Naive thymus-derived CD4-positive, alpha-beta T cell (primary cell): Measurements from ENCODE around the gene C2CD4C. TPM values are rescaled to one million over a fixed set of nuclear protein-coding genes. Genes with fewer than 3 reads are reported as not detected.
"Not testable (repeated sequence)": the region's sequence is repeated elsewhere in the genome, so short reads cannot be mapped to it uniquely, and the experiment has no call there.

Source experiments
- ATAC-seq: fragments of 150-1000 bp; cut with Tn5 transposase; 2 replicates; pipeline ENCODE4 v1.10.0; 2021; ENCODE audit warnings: mild to moderate bottlenecking, moderate library complexity
- CTCF ChIA-PET: fragments of 350-600 bp; sonication (Branson Sonifier 250); formaldehyde crosslinking; loops from one replicate; lab custom pipeline; 2021; ENCODE audit warnings: antibody characterized with exemption; lab: Charles Lee
- POLR2A ChIA-PET: fragments of 350-600 bp; sonication (Branson Sonifier 250); formaldehyde crosslinking; loops from one replicate; lab custom pipeline; 2021; ENCODE audit warnings: antibody characterized with exemption, inconsistent platforms; lab: Charles Lee
- DNase-seq, 9 donors: peaks; one replicate each; pipeline versions ENCODE4 v3.0.0 to v3.0.0-alpha.2; 2020 to 2022; ENCODE audit warnings: mixed read lengths in 1 of 9
- H3K27ac ChIP-seq: one replicate; pipeline ENCODE4 v1.7.0; 2013; ENCODE audit warnings: mild to moderate bottlenecking, low read depth, low read length, moderate library complexity
- H3K27me3 ChIP-seq, 2 donors: one replicate each; pipeline ENCODE4 v1.7.0; 2013; ENCODE audit warnings: low read length in 2 of 2, mild to moderate bottlenecking in 2 of 2, moderate library complexity in 2 of 2; ENCODE audit not compliant: control insufficient read depth in 2 of 2, insufficient read depth in 2 of 2
- H3K36me3 ChIP-seq, 3 experiments: 1 replicate in 2 of 3; 2 replicates in 1 of 3; pipeline ENCODE4 v1.7.0; 2013; ENCODE audit warnings: low read length in 3 of 3, mild to moderate bottlenecking in 3 of 3, moderate library complexity in 1 of 3; ENCODE audit not compliant: insufficient read depth in 3 of 3, control insufficient read depth in 2 of 3
- H3K4me1 ChIP-seq, 2 donors: one replicate each; pipeline ENCODE4 v1.7.0; 2013; ENCODE audit warnings: low read length in 2 of 2, mild to moderate bottlenecking in 2 of 2, moderate library complexity in 1 of 2; ENCODE audit not compliant: control insufficient read depth in 2 of 2, insufficient read depth in 2 of 2
- H3K4me3 ChIP-seq: 2 replicates; pipeline ENCODE4 v1.7.0; 2013; ENCODE audit warnings: mild to moderate bottlenecking, low read length
- H3K9me3 ChIP-seq, 3 experiments: 1 replicate in 2 of 3; 2 replicates in 1 of 3; pipeline ENCODE4 v1.7.0; 2013; ENCODE audit warnings: low read length in 3 of 3; ENCODE audit not compliant: control insufficient read depth in 2 of 3
- H3K27ac Mint-ChIP-seq, 9 donors: one replicate each; pipeline ENCODE4 v1.8.0; 2020 to 2022; ENCODE audit warnings: mixed read lengths in 9 of 9, mild to moderate bottlenecking in 8 of 9, moderate library complexity in 5 of 9, inconsistent platforms in 2 of 9
- H3K27me3 Mint-ChIP-seq, 5 donors: one replicate each; pipeline ENCODE4 v1.8.0; 2021 to 2022; ENCODE audit warnings: mixed read lengths in 5 of 5, mild to moderate bottlenecking in 1 of 5
- H3K36me3 Mint-ChIP-seq, 5 donors: one replicate each; pipeline ENCODE4 v1.8.0; 2020 to 2022; ENCODE audit warnings: mixed read lengths in 5 of 5, mild to moderate bottlenecking in 3 of 5, inconsistent platforms in 1 of 5
- H3K4me1 Mint-ChIP-seq, 7 donors: one replicate each; pipeline ENCODE4 v1.8.0; 2020 to 2022; ENCODE audit warnings: mixed read lengths in 7 of 7, mild to moderate bottlenecking in 3 of 7, inconsistent platforms in 1 of 7
- H3K4me3 Mint-ChIP-seq, 10 donors: one replicate each; pipeline ENCODE4 v1.8.0; 2020 to 2022; ENCODE audit warnings: mild to moderate bottlenecking in 10 of 10, mixed read lengths in 10 of 10, moderate library complexity in 6 of 10, inconsistent platforms in 2 of 10
- H3K9me3 Mint-ChIP-seq, 11 donors: one replicate each; pipeline ENCODE4 v1.8.0; 2020 to 2022; ENCODE audit warnings: mixed read lengths in 11 of 11, mild to moderate bottlenecking in 4 of 11, inconsistent platforms in 1 of 11, moderate library complexity in 1 of 11
- intact Hi-C, 2 donors: fragments of 100-400 bp; cut with micrococcal nuclease; formaldehyde crosslinking; loops; one replicate each; pipeline ENCODE4 v1.15.1; 2023
- polyA plus RNA-seq, 2 donors: library from polyadenylated mRNA; unstranded; fragments of 300-500 nt; fragmentation: Illumina TruSeq; gene quantifications; one replicate each; pipeline ENCODE4 v1.2.3, GENCODE V29; 2021
- total RNA-seq, 6 experiments: library from RNA in 5 of 6; stranded (reverse) in 5 of 6; gene quantifications; 1 replicate in 5 of 6; 2 replicates in 1 of 6; pipeline ENCODE4 v1.2.3 and lab custom pipeline; 2021 to 2026

C2CD4C gene
- total and polyA plus RNA-seq, 7 experiments from 2014 or later = not detected

- Mint-ChIP-seq H3K4me1 (peaks cover 0 to 2% (median 0%) of the 10 kb centered on the region in 7 donors), H3K27ac (no peak overlapping the region), H3K4me3 (no peak overlapping the region), H3K36me3 (no peaks in the 10 kb centered on the region), H3K27me3 (peaks cover 0 to 10% (median 10%) of the 10 kb centered on the region in 5 donors), H3K9me3 (peaks cover 0 to 10% (median 0%) of the 10 kb centered on the region in 11 donors)
- ChIA-PET POLR2A (no interaction called here), CTCF (no interaction called here)
- Histone ChIP-seq H3K9me3 (no peaks in the 10 kb centered on the region), H3K27me3 (no peaks in the 10 kb centered on the region), H3K27ac (no peak overlapping the region), H3K4me3 (no peak overlapping the region), H3K4me1 (no peaks in the 10 kb centered on the region), H3K36me3 (no peaks in the 10 kb centered on the region)
- intact Hi-C loops = no loop called here
- DNase-seq = no peak
- no peak for ATAC-seq
Observed at GRCh38 chr19:434152-434960, 25.4 kb upstream of the C2CD4C start.

GRCh38 chr19:430701-431100 is 21.8 kb upstream of the C2CD4C start:
- ChIA-PET CTCF (no interaction called here), POLR2A (no interaction called here)
- no peaks in the 10 kb centered on the region for H3K4me1 Mint-ChIP-seq
- no peaks in the 10 kb centered on the region for H3K36me3 Mint-ChIP-seq
- Histone ChIP-seq H3K36me3 (no peaks in the 10 kb centered on the region), H3K4me3 (no peak overlapping the region), H3K27ac (no peak overlapping the region), H3K4me1 (no peaks in the 10 kb centered on the region), H3K27me3 (no peaks in the 10 kb centered on the region), H3K9me3 (no peaks in the 10 kb centered on the region)
- DNase-seq = no peak
- H3K27me3 Mint-ChIP-seq = peaks cover 0 to 4% (median 0%) of the 10 kb centered on the region in 5 donors
- no peak overlapping the region for H3K4me3 Mint-ChIP-seq
- H3K27ac Mint-ChIP-seq = peak overlapping the region in 1 of 9 donors; percentile 7
- peaks cover 0 to 12% (median 0%) of the 10 kb centered on the region in 11 donors for H3K9me3 Mint-ChIP-seq
- no peak for ATAC-seq
- intact Hi-C loops = no loop called here

GRCh38 chr19:428149-428548 is 19.2 kb upstream of the C2CD4C start:
- no peak for ATAC-seq
- POLR2A ChIA-PET = no interaction called here
- Mint-ChIP-seq H3K4me1 (no peaks in the 10 kb centered on the region), H3K27me3 (peaks cover 0 to 9% (median 0%) of the 10 kb centered on the region in 5 donors), H3K9me3 (peaks cover 0 to 12% (median 0%) of the 10 kb centered on the region in 11 donors), H3K27ac (no peak overlapping the region), H3K36me3 (no peaks in the 10 kb centered on the region), H3K4me3 (no peak overlapping the region)
- no peak overlapping the region for H3K4me3 ChIP-seq
- H3K36me3 ChIP-seq = no peaks in the 10 kb centered on the region
- H3K4me1 ChIP-seq = no peaks in the 10 kb centered on the region
- no peaks in the 10 kb centered on the region for H3K27me3 ChIP-seq
- CTCF ChIA-PET = no interaction called here
- no peak overlapping the region for H3K27ac ChIP-seq
- intact Hi-C loops = no loop called here
- no peak for DNase-seq
- no peaks in the 10 kb centered on the region for H3K9me3 ChIP-seq

GRCh38 chr19:427675-428074 is 18.7 kb upstream of the C2CD4C start:
- H3K27ac Mint-ChIP-seq, POLR2A ChIA-PET, H3K4me1 Mint-ChIP-seq, H3K36me3 ChIP-seq, H3K27me3 Mint-ChIP-seq, H3K27me3 ChIP-seq, CTCF ChIA-PET, H3K27ac ChIP-seq, H3K4me3 ChIP-seq, H3K4me3 Mint-ChIP-seq, DNase-seq, H3K36me3 Mint-ChIP-seq, H3K4me1 ChIP-seq, ATAC-seq, intact Hi-C loops, H3K9me3 ChIP-seq: not testable (repeated sequence)
- H3K9me3 Mint-ChIP-seq = peaks cover 0 to 12% (median 0%) of the 10 kb centered on the region in 11 donors

- intact Hi-C loops = no loop called here
- Mint-ChIP-seq H3K27ac (no peak overlapping the region), H3K36me3 (no peaks in the 10 kb centered on the region), H3K27me3 (peaks cover 0 to 9% (median 0%) of the 10 kb centered on the region in 5 donors), H3K4me3 (no peak overlapping the region), H3K9me3 (peaks cover 0 to 12% (median 0%) of the 10 kb centered on the region in 11 donors), H3K4me1 (no peaks in the 10 kb centered on the region)
- no peak for ATAC-seq
- Histone ChIP-seq H3K36me3 (no peaks in the 10 kb centered on the region), H3K4me3 (no peak overlapping the region), H3K27ac (no peak overlapping the region), H3K4me1 (no peaks in the 10 kb centered on the region), H3K9me3 (no peaks in the 10 kb centered on the region), H3K27me3 (no peaks in the 10 kb centered on the region)
- ChIA-PET CTCF (no interaction called here), POLR2A (no interaction called here)
- no peak for DNase-seq
Observed at GRCh38 chr19:426725-427445, 17.9 kb upstream of the C2CD4C start.

GRCh38 chr19:425056-425455 is 16.1 kb upstream of the C2CD4C start:
- Mint-ChIP-seq H3K36me3 (no peaks in the 10 kb centered on the region), H3K4me3 (no peak overlapping the region), H3K27ac (no peak overlapping the region), H3K4me1 (no peaks in the 10 kb centered on the region), H3K27me3 (peaks cover 0 to 9% (median 0%) of the 10 kb centered on the region in 5 donors), H3K9me3 (peaks cover 0 to 3% (median 0%) of the 10 kb centered on the region in 11 donors)
- Histone ChIP-seq H3K36me3 (no peaks in the 10 kb centered on the region), H3K9me3 (no peaks in the 10 kb centered on the region), H3K4me1 (no peaks in the 10 kb centered on the region), H3K4me3 (no peak overlapping the region), H3K27me3 (no peaks in the 10 kb centered on the region), H3K27ac (no peak overlapping the region)
- CTCF ChIA-PET = no interaction called here
- POLR2A ChIA-PET = no interaction called here
- DNase-seq = no peak
- no peak for ATAC-seq
- intact Hi-C loops = no loop called here
